ENCODE data around the gene HEPACAM.

HEPACAM gene

DNA sequence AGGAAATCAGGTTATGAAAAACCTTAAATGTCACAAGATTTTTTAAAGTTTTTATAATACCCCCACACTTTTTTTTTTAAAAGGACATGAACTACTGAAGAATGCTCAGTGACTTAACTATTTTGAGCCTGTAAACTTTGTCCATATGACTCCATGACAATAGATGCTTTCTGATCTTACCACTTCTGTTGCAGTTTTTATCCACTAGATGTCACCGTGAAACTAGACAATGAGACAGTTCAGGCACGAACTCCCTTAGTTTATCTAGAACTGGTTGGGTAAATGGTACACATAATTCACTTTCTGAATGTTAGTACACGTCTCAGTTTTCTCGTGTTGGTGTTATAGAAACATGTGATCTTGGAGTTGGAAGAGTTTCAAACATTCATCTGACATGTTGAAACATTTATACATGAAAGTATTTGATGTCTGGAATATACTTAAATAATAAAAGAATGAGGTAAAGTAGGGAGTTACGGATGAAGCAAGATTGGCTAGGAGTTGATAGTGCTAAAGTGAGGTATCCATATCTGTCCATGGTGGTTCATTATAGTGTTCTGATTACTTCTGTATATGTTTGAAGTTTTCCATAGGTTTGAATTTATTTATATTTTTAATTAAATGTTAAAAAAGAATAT is 26.2 kb upstream of the HEPACAM start:
- H3K9me3 ChIP-seq (ENCODE audit: control insufficient read depth, low read length): no peaks in the 10 kb centered on the region
- H3K4me1 ChIP-seq (ENCODE audit: control insufficient read depth, insufficient read depth, low read length, poor library complexity, severe bottlenecking): no peaks in the 10 kb centered on the region
- H3K27ac ChIP-seq (ENCODE audit: insufficient read depth, low read length, poor library complexity, severe bottlenecking): no peak overlapping the region
- DNase-seq: no peak
- no peaks in the 10 kb centered on the region for H3K27me3 ChIP-seq (replicated peaks; ENCODE audit: control insufficient read depth, insufficient read depth, low read length, poor library complexity, severe bottlenecking)
- H3K4me3 ChIP-seq (ENCODE audit: insufficient read depth, low read depth, low read length, poor library complexity, severe bottlenecking): no peak overlapping the region
- no peaks in the 10 kb centered on the region for H3K36me3 ChIP-seq (ENCODE audit: control insufficient read depth, insufficient read depth, low read length)

DNA sequence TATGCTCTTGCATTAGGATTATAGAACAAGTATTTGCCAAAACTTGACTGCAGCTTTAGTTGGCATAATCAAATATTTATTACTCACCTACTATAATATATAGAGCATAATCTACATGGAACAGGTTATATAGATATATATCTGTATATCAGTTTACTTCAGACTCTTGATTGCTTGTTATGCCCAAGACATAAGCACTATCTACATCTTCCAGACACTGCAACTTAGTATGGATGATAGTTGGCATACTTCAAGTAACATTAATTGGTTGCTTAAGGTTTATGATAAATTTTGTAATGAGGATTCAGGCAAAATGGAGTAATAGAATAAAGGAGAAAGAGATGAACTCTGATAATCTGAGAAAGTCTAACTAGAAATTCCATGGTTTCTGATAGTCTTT is 19.2 kb upstream of the HEPACAM start:
- DNase-seq: no peak
- H3K4me3 ChIP-seq (ENCODE audit: insufficient read depth, low read depth, low read length, poor library complexity, severe bottlenecking): no peak overlapping the region
- no peaks in the 10 kb centered on the region for H3K9me3 ChIP-seq (ENCODE audit: control insufficient read depth, low read length)
- H3K27me3 ChIP-seq (replicated peaks; ENCODE audit: control insufficient read depth, insufficient read depth, low read length, poor library complexity, severe bottlenecking): no peaks in the 10 kb centered on the region
- H3K27ac ChIP-seq (ENCODE audit: insufficient read depth, low read length, poor library complexity, severe bottlenecking): no peak overlapping the region
- H3K36me3 ChIP-seq (ENCODE audit: control insufficient read depth, insufficient read depth, low read length): no peaks in the 10 kb centered on the region
- peaks cover 21% of the 10 kb centered on the region for H3K4me1 ChIP-seq (ENCODE audit: control insufficient read depth, insufficient read depth, low read length, poor library complexity, severe bottlenecking)

DNA sequence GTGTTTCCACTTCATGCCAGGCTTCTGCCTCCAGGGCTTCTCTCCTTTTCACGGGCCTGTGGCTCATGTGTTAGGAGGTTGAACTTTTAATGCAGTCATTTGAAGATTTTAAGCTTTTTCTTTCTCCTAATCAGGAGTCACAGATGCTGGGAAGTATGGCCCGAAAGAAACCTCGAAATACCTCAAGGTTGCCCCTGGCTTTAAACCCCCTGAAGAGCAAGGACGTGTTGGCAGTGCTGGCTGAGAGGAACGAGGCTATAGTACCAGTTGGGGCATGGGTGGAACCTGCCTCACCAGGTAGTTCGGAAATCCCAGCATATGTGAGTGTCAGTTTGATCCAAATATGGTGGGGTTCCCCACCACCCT is 18.7 kb upstream of the HEPACAM start:
- H3K27me3 ChIP-seq (replicated peaks; ENCODE audit: control insufficient read depth, insufficient read depth, low read length, poor library complexity, severe bottlenecking): no peaks in the 10 kb centered on the region
- peak overlapping the region; percentile 69 for H3K4me3 ChIP-seq (ENCODE audit: insufficient read depth, low read depth, low read length, poor library complexity, severe bottlenecking)
- peak overlapping the region; percentile 81 for H3K27ac ChIP-seq (ENCODE audit: insufficient read depth, low read length, poor library complexity, severe bottlenecking)
- peaks cover 25% of the 10 kb centered on the region for H3K4me1 ChIP-seq (ENCODE audit: control insufficient read depth, insufficient read depth, low read length, poor library complexity, severe bottlenecking)
- DNase-seq: no peak
- no peaks in the 10 kb centered on the region for H3K9me3 ChIP-seq (ENCODE audit: control insufficient read depth, low read length)
- no peaks in the 10 kb centered on the region for H3K36me3 ChIP-seq (ENCODE audit: control insufficient read depth, insufficient read depth, low read length)

DNA sequence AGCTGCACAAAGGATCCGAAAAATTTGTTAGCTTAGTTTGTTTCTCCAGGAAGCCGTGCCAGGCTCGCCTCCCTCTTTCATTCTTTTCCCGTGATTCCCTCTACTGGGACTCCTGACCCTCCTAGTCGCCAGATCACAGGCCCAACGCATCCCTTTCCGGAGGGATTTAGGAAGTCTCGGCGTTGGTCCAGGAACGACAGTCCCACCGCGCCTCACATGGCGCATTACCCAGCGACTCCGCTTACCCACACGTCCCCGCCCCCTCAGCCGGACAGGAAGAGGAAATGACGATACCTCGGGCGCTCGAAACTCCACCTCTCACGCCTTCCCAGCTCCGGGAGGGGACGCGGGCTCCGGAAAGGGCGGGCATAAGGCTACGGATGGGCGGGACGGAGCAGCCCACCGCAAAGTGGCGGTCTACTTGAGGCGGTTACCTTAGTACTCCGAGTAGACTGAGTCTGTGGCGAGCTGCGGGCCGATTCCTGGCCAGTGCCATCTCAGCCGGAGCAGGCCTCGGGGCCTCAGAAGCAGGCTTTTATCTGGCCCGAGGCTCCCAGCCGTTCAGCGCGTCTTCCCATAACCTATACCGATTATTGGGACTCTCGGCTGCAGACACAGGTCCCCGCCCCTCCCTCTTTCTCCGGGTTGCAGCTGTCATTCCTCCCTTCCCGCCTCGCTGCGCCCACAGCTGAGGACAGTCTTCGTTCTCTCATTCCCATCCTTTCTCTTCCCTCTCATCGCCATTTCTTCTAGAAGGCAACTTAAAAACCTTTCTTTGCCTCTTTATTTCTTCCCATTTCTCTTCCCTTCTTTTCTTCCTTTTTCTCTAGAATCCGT is 18.1 kb upstream of the HEPACAM start, which contains the start of gene CCDC15:
CCDC15 (plus strand) TSS at position 450 of the 837 bp plus-strand sequence. CDS start 531 bp downstream, outside the sequence.
- H3K27me3 ChIP-seq (replicated peaks; ENCODE audit: control insufficient read depth, insufficient read depth, low read length, poor library complexity, severe bottlenecking): no peaks in the 10 kb centered on the region
- peak within 1 kb of the TSS; percentile 69 for H3K4me3 ChIP-seq (ENCODE audit: insufficient read depth, low read depth, low read length, poor library complexity, severe bottlenecking)
- peak within 1 kb of the TSS; percentile 81 for H3K27ac ChIP-seq (ENCODE audit: insufficient read depth, low read length, poor library complexity, severe bottlenecking)
- DNase-seq: peak; percentile 90 to 93 (median 91)
- H3K9me3 ChIP-seq (ENCODE audit: control insufficient read depth, low read length): no peaks in the 10 kb centered on the region
- no peaks in the 10 kb centered on the region for H3K36me3 ChIP-seq (ENCODE audit: control insufficient read depth, insufficient read depth, low read length)
- H3K4me1 ChIP-seq (ENCODE audit: control insufficient read depth, insufficient read depth, low read length, poor library complexity, severe bottlenecking): peaks cover 27% of the 10 kb centered on the region

DNA sequence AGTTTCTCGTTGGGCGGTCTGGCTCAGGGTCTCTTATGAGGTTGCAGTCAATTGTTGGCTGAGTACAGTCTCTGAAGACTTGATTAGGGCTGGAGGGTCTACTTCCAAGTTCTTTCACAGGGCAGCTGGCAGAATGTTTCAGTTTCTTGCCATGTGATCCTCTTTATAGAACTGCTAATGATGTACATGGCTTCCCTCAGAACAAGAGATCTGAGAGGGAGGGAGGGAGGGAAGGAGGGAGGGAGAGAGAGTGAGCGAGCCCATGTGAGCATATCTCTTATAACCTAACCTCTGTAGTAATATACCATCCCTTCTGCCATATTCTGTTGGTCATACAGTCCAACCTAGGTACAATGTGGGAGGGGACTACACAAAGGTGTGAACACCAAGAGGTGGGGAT is 15.5 kb upstream of the HEPACAM start:
- no peaks in the 10 kb centered on the region for H3K9me3 ChIP-seq (ENCODE audit: control insufficient read depth, low read length)
- no peaks in the 10 kb centered on the region for H3K27me3 ChIP-seq (replicated peaks; ENCODE audit: control insufficient read depth, insufficient read depth, low read length, poor library complexity, severe bottlenecking)
- DNase-seq: no peak
- H3K4me3 ChIP-seq (ENCODE audit: insufficient read depth, low read depth, low read length, poor library complexity, severe bottlenecking): no peak overlapping the region
- H3K27ac ChIP-seq (ENCODE audit: insufficient read depth, low read length, poor library complexity, severe bottlenecking): no peak overlapping the region
- H3K36me3 ChIP-seq (ENCODE audit: control insufficient read depth, insufficient read depth, low read length): no peaks in the 10 kb centered on the region
- peaks cover 27% of the 10 kb centered on the region for H3K4me1 ChIP-seq (ENCODE audit: control insufficient read depth, insufficient read depth, low read length, poor library complexity, severe bottlenecking)

DNA sequence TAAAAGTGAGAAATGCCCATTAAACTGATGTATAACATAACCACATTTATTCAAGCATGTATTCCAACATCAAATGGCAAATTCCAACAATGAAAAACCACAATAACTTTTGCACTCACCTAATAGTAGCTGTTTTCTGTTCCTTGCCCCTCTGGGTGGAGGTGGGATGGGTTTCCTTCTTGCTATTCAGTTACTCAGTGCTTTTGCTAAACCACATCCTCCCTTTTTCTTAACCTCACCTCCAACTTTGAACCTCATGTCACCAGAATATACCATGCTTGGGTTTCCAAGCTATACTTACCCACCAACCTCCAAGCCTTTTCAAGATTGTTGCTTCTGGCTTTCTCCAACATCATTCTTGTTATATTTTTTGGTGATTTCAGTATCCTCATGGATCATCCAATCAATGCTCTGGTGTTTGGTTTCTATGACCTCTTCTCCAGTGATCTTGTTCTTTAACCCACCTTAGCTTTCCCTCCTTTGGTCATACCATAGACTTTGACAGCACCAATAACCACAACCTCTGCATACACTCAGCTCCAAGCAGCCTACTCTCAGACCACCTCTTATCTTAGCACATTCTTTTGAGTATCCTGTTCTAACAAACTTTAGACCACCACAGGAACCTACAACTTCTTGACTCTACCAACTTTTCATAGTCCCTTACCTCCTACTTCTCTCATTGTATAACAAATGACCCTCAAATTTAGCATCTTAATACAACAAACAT is 14.9 kb upstream of the HEPACAM start:
- no peaks in the 10 kb centered on the region for H3K27me3 ChIP-seq (replicated peaks; ENCODE audit: control insufficient read depth, insufficient read depth, low read length, poor library complexity, severe bottlenecking)
- H3K4me1 ChIP-seq (ENCODE audit: control insufficient read depth, insufficient read depth, low read length, poor library complexity, severe bottlenecking): peaks cover 27% of the 10 kb centered on the region
- H3K27ac ChIP-seq (ENCODE audit: insufficient read depth, low read length, poor library complexity, severe bottlenecking): no peak overlapping the region
- DNase-seq: no peak
- H3K9me3 ChIP-seq (ENCODE audit: control insufficient read depth, low read length): no peaks in the 10 kb centered on the region
- H3K36me3 ChIP-seq (ENCODE audit: control insufficient read depth, insufficient read depth, low read length): no peaks in the 10 kb centered on the region
- no peak overlapping the region for H3K4me3 ChIP-seq (ENCODE audit: insufficient read depth, low read depth, low read length, poor library complexity, severe bottlenecking)

DNA sequence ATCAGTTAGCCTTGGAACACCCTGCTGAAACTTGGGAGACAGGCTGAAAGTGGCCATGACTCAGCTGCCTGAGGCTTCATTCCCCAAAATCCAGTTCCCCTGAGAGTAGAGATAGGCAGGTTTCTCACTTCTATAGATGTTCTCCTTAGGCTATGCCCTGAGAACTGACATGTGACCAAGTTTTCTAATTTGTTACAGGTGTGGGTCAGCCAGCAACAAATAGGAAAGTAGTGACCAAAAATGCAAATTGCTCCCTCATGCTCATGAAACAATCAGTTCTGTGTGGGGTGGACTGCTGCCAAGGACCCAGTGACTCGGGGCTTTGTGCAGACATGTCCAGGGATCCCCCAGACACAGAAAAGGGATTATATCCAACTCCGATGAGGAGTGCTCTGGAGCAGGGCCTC is 10.9 kb upstream of the HEPACAM start:
- peaks cover 18% of the 10 kb centered on the region for H3K4me1 ChIP-seq (ENCODE audit: control insufficient read depth, insufficient read depth, low read length, poor library complexity, severe bottlenecking)
- no peak for DNase-seq
- no peaks in the 10 kb centered on the region for H3K9me3 ChIP-seq (ENCODE audit: control insufficient read depth, low read length)
- no peak overlapping the region for H3K27ac ChIP-seq (ENCODE audit: insufficient read depth, low read length, poor library complexity, severe bottlenecking)
- no peaks in the 10 kb centered on the region for H3K36me3 ChIP-seq (ENCODE audit: control insufficient read depth, insufficient read depth, low read length)
- H3K4me3 ChIP-seq (ENCODE audit: insufficient read depth, low read depth, low read length, poor library complexity, severe bottlenecking): no peak overlapping the region
- H3K27me3 ChIP-seq (replicated peaks; ENCODE audit: control insufficient read depth, insufficient read depth, low read length, poor library complexity, severe bottlenecking): no peaks in the 10 kb centered on the region

DNA sequence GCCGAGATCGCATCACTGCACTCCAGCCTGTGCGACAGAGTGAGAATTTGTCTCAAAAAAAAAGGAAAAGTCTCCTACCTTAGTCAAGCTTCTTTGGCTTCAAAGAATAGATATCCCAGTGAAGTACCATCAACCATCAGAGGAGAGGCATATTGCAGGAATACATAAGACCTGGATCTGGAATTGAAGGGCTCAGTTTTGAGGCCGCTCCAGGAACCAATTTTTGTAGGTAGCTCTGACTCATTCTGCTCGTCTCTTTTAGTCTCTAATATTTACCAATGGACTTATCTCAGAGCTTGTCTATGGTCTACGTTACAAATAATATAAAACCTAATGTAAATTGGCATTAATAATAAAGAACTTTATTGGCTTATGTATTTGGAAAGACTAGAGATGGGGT is 10.0 kb upstream of the HEPACAM start:
- Histone ChIP-seq H3K4me1 (ENCODE audit: control insufficient read depth, insufficient read depth, low read length, poor library complexity, severe bottlenecking) (peaks cover 12% of the 10 kb centered on the region), H3K36me3 (ENCODE audit: control insufficient read depth, insufficient read depth, low read length) (no peaks in the 10 kb centered on the region), H3K27ac (ENCODE audit: insufficient read depth, low read length, poor library complexity, severe bottlenecking) (no peak overlapping the region), H3K27me3 (replicated peaks; ENCODE audit: control insufficient read depth, insufficient read depth, low read length, poor library complexity, severe bottlenecking) (no peaks in the 10 kb centered on the region), H3K4me3 (ENCODE audit: insufficient read depth, low read depth, low read length, poor library complexity, severe bottlenecking) (no peak overlapping the region), H3K9me3 (ENCODE audit: control insufficient read depth, low read length) (no peaks in the 10 kb centered on the region)
- no peak for DNase-seq

DNA sequence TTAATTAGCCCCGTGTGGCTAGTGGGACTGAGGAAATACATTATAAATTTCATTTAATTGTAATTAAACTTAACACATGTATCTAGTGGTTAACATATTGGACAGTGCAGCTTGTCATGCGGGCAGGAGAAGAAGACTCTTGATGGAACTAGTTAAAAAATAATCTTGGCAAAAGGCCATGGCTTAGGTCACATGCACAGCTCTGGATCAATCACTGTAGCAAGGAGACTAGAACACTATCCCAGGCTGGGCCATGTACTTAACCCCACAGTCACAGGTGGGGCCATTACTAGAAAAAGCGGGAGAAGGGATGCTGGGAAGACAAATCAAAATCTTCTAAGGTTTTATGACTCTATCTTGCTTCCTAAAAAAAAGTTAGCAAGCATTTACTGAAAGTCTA is 8.7 kb upstream of the HEPACAM start:
- Histone ChIP-seq H3K27me3 (replicated peaks; ENCODE audit: control insufficient read depth, insufficient read depth, low read length, poor library complexity, severe bottlenecking) (no peaks in the 10 kb centered on the region), H3K9me3 (ENCODE audit: control insufficient read depth, low read length) (no peaks in the 10 kb centered on the region), H3K27ac (ENCODE audit: insufficient read depth, low read length, poor library complexity, severe bottlenecking) (no peak overlapping the region), H3K4me3 (ENCODE audit: insufficient read depth, low read depth, low read length, poor library complexity, severe bottlenecking) (no peak overlapping the region), H3K36me3 (ENCODE audit: control insufficient read depth, insufficient read depth, low read length) (no peaks in the 10 kb centered on the region), H3K4me1 (ENCODE audit: control insufficient read depth, insufficient read depth, low read length, poor library complexity, severe bottlenecking) (peaks cover 1% of the 10 kb centered on the region)
- no peak for DNase-seq

DNA sequence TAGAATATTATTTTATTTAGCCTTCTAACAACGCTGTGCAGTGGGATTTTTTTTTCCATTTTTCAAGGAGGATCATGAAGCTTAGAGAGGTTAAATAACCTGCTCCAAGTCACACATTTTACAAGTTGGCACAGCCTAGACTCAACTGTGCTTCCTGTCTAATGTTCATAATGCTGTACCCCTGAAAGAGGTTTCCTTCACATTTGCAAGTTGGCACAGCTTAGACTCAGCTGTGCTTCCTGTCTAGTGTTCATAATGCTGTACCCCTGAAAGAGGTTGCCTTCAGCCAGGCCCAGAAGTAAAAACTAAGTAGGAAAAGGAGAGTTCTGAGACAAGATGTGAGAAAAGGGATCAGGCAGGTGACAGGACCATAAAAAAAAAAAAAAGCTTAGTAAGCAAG is 7.9 kb upstream of the HEPACAM start:
- DNase-seq: no peak
- H3K36me3 ChIP-seq (ENCODE audit: control insufficient read depth, insufficient read depth, low read length): no peaks in the 10 kb centered on the region
- no peaks in the 10 kb centered on the region for H3K4me1 ChIP-seq (ENCODE audit: control insufficient read depth, insufficient read depth, low read length, poor library complexity, severe bottlenecking)
- H3K27ac ChIP-seq (ENCODE audit: insufficient read depth, low read length, poor library complexity, severe bottlenecking): no peak overlapping the region
- no peak overlapping the region for H3K4me3 ChIP-seq (ENCODE audit: insufficient read depth, low read depth, low read length, poor library complexity, severe bottlenecking)
- no peaks in the 10 kb centered on the region for H3K27me3 ChIP-seq (replicated peaks; ENCODE audit: control insufficient read depth, insufficient read depth, low read length, poor library complexity, severe bottlenecking)
- H3K9me3 ChIP-seq (ENCODE audit: control insufficient read depth, low read length): no peaks in the 10 kb centered on the region
